Measurements from ENCODE around the gene SLC15A3.

SLC15A3 gene

GRCh38 chr11:60915248-60915914 is 36.6 kb downstream of the SLC15A3 start:
- Histone ChIP-seq H3K9me3 (ENCODE audit: control insufficient read depth, low read length) (no peaks in the 10 kb centered on the region), H2BK120ac (ENCODE audit: low read depth, low read length) (no peak overlapping the region), H4K91ac (ENCODE audit: low read length) (peak overlapping the region; percentile 67), H3K4me2 (ENCODE audit: low read length, poor library complexity, severe bottlenecking) (peak overlapping the region; percentile 96), H3K4me3 (ENCODE audit: insufficient read depth in 1 of 2, low read depth in 1 of 2, low read length in 2 of 2) (peak overlapping the region; percentile 22 to 87), H3K18ac (ENCODE audit: low read depth in 1 of 2, low read length in 2 of 2) (peak overlapping the region; percentile 37 to 47), H4K8ac (ENCODE audit: low read length) (peak overlapping the region; percentile 27), H2BK15ac (ENCODE audit: low read depth, poor library complexity, severe bottlenecking) (peak overlapping the region; percentile 60), H3K9ac (ENCODE audit: low read length) (peak overlapping the region; percentile 89), H2BK12ac (ENCODE audit: low read length in 2 of 2) (no peak overlapping the region), H3K23ac (ENCODE audit: low read length in 2 of 2) (no peak overlapping the region), H2AFZ (ENCODE audit: low read depth, low read length) (no peak overlapping the region), H2AK5ac (ENCODE audit: low read length, severe bottlenecking) (no peak overlapping the region), H3K79me1 (replicated peaks; ENCODE audit: low read length, poor library complexity, severe bottlenecking) (peaks cover 25% of the 10 kb centered on the region), H2BK5ac (ENCODE audit: low read depth, low read length, poor library complexity, severe bottlenecking) (no peak overlapping the region), H3K14ac (ENCODE audit: low read length in 2 of 2) (no peak overlapping the region), H3K4me1 (ENCODE audit: control insufficient read depth, insufficient read depth, low read depth, low read length) (peaks cover 26% of the 10 kb centered on the region), H3K36me3 (ENCODE audit: control insufficient read depth in 1 of 2, insufficient read depth in 2 of 2, low read depth in 1 of 2, low read length in 2 of 2) (peaks cover 3 to 9% of the 10 kb centered on the region in 2 experiments), H3K27ac (ENCODE audit: low read length, poor library complexity, severe bottlenecking) (peak overlapping the region; percentile 66), H3K27me3 (ENCODE audit: control insufficient read depth in 1 of 2, insufficient read depth in 1 of 2, low read length in 2 of 2) (peaks cover 5 to 9% of the 10 kb centered on the region in 2 experiments), H3K4ac (ENCODE audit: low read depth in 1 of 2, low read length in 2 of 2) (peak overlapping the region in 1 of 2 experiments; percentile 85)
- 7% methylated on average over 16 of the region's 17 CpGs for WGBS
- DNase-seq: peak; percentile 75

GRCh38 chr11:60914633-60915247 is 37.2 kb downstream of the SLC15A3 start:
- Histone ChIP-seq H2BK15ac (ENCODE audit: low read depth, poor library complexity, severe bottlenecking) (peak overlapping the region; percentile 9), H3K14ac (ENCODE audit: low read length in 2 of 2) (peak overlapping the region in 1 of 2 experiments; percentile 5), H3K27ac (ENCODE audit: low read length, poor library complexity, severe bottlenecking) (peak overlapping the region; percentile 66), H3K4me3 (ENCODE audit: insufficient read depth in 1 of 2, low read depth in 1 of 2, low read length in 2 of 2) (peak overlapping the region; percentile 86 to 87), H3K36me3 (ENCODE audit: control insufficient read depth in 1 of 2, insufficient read depth in 2 of 2, low read depth in 1 of 2, low read length in 2 of 2) (peaks cover 3% of the 10 kb centered on the region in 2 experiments), H3K27me3 (ENCODE audit: control insufficient read depth in 1 of 2, insufficient read depth in 1 of 2, low read length in 2 of 2) (peaks cover 5 to 11% of the 10 kb centered on the region in 2 experiments), H3K4me1 (ENCODE audit: control insufficient read depth, insufficient read depth, low read depth, low read length) (peaks cover 26% of the 10 kb centered on the region), H3K79me1 (replicated peaks; ENCODE audit: low read length, poor library complexity, severe bottlenecking) (peaks cover 19% of the 10 kb centered on the region), H3K23ac (ENCODE audit: low read length in 2 of 2) (peak overlapping the region in 1 of 2 experiments; percentile 96), H2BK120ac (ENCODE audit: low read depth, low read length) (no peak overlapping the region), H2BK12ac (ENCODE audit: low read length in 2 of 2) (no peak overlapping the region), H3K9me3 (ENCODE audit: control insufficient read depth, low read length) (no peaks in the 10 kb centered on the region), H4K91ac (ENCODE audit: low read length) (peak overlapping the region; percentile 62), H2BK5ac (ENCODE audit: low read depth, low read length, poor library complexity, severe bottlenecking) (no peak overlapping the region), H2AFZ (ENCODE audit: low read depth, low read length) (peak overlapping the region; percentile 94), H3K9ac (ENCODE audit: low read length) (peak overlapping the region; percentile 89), H3K4me2 (ENCODE audit: low read length, poor library complexity, severe bottlenecking) (peak overlapping the region; percentile 96), H3K4ac (ENCODE audit: low read depth in 1 of 2, low read length in 2 of 2) (peak overlapping the region; percentile 40 to 66), H3K18ac (ENCODE audit: low read depth in 1 of 2, low read length in 2 of 2) (peak overlapping the region; percentile 75 to 77), H4K8ac (ENCODE audit: low read length) (peak overlapping the region; percentile 31), H2AK5ac (ENCODE audit: low read length, severe bottlenecking) (no peak overlapping the region)
- DNase-seq: peak; percentile 58
- WGBS: under 1% methylated on average over 27 of the region's 31 CpGs

- H2AK5ac ChIP-seq (ENCODE audit: low read length, severe bottlenecking): no peak within 1 kb of the TSS
- peak within 1 kb of the TSS in 1 of 2 experiments; percentile 15 for H2BK12ac ChIP-seq (ENCODE audit: low read length in 2 of 2)
- H3K27me3 ChIP-seq (ENCODE audit: control insufficient read depth in 1 of 2, insufficient read depth in 1 of 2, low read length in 2 of 2): peaks cover 5 to 11% of the 10 kb centered on the region in 2 experiments
- H3K4me2 ChIP-seq (ENCODE audit: low read length, poor library complexity, severe bottlenecking): peak within 1 kb of the TSS; percentile 96
- peaks cover 22% of the 10 kb centered on the region for H3K4me1 ChIP-seq (ENCODE audit: control insufficient read depth, insufficient read depth, low read depth, low read length)
- H2AFZ ChIP-seq (ENCODE audit: low read depth, low read length): peak within 1 kb of the TSS; percentile 94
- peak within 1 kb of the TSS; percentile 89 for H3K9ac ChIP-seq (ENCODE audit: low read length)
- H3K27ac ChIP-seq (ENCODE audit: low read length, poor library complexity, severe bottlenecking): peak within 1 kb of the TSS; percentile 99
- H3K23ac ChIP-seq (ENCODE audit: low read length in 2 of 2): peak within 1 kb of the TSS in 1 of 2 experiments; percentile 96
- peak; percentile 94 for DNase-seq
- peak within 1 kb of the TSS; percentile 86 to 87 for H3K4me3 ChIP-seq (ENCODE audit: insufficient read depth in 1 of 2, low read depth in 1 of 2, low read length in 2 of 2)
- peak within 1 kb of the TSS; percentile 88 for H4K8ac ChIP-seq (ENCODE audit: low read length)
- H3K4ac ChIP-seq (ENCODE audit: low read depth in 1 of 2, low read length in 2 of 2): peak within 1 kb of the TSS; percentile 42 to 66
- peak within 1 kb of the TSS; percentile 60 for H2BK15ac ChIP-seq (ENCODE audit: low read depth, poor library complexity, severe bottlenecking)
- H3K14ac ChIP-seq (ENCODE audit: low read length in 2 of 2): peak within 1 kb of the TSS in 1 of 2 experiments; percentile 84
- peak within 1 kb of the TSS; percentile 59 for H2BK5ac ChIP-seq (ENCODE audit: low read depth, low read length, poor library complexity, severe bottlenecking)
- WGBS: under 1% methylated on average over 55 of the region's 70 CpGs
- H3K9me3 ChIP-seq (ENCODE audit: control insufficient read depth, low read length): no peaks in the 10 kb centered on the region
- H3K36me3 ChIP-seq (ENCODE audit: control insufficient read depth in 1 of 2, insufficient read depth in 2 of 2, low read depth in 1 of 2, low read length in 2 of 2): no peaks in the 10 kb centered on the region
- peak within 1 kb of the TSS; percentile 76 for H4K91ac ChIP-seq (ENCODE audit: low read length)
- H2BK120ac ChIP-seq (ENCODE audit: low read depth, low read length): peak within 1 kb of the TSS; percentile 71
- H3K18ac ChIP-seq (ENCODE audit: low read depth in 1 of 2, low read length in 2 of 2): peak within 1 kb of the TSS; percentile 75 to 77
- peaks cover 15% of the 10 kb centered on the region for H3K79me1 ChIP-seq (replicated peaks; ENCODE audit: low read length, poor library complexity, severe bottlenecking)
Measured at GRCh38 chr11:60913793-60914632, 38.0 kb downstream of the SLC15A3 start, which contains the start of gene TMEM109. Gene TMEM109, plus strand, starts transcription at chr11:60914158. Its CDS starts 5,536 bp downstream, at chr11:60919694.
